Lung (tissue), 12 donors: ENCODE measurements around the gene ZNF574. TPM values are rescaled to one million over a fixed set of nuclear protein-coding genes. Genes with fewer than 3 reads are reported as not detected.

ENCODE experiments used
- ATAC-seq: fragments of 200-7000 bp; cut with Tn5 transposase; one replicate; pipeline ENCODE4 v1.9.1; 2020; ENCODE audit warnings: moderate number of reproducible peaks; ENCODE audit not compliant: insufficient read depth, low FRiP score
- DNase-seq, 3 donors: peaks; one replicate each; pipeline ENCODE4 v3.0.0-alpha.2; 2013 to 2017
- H3K27ac ChIP-seq, 2 donors: one replicate each; pipeline ENCODE4 v1.5.1; 2013; ENCODE audit warnings: mild to moderate bottlenecking in 2 of 2, moderate library complexity in 2 of 2, control low read depth in 1 of 2, inconsistent platforms in 1 of 2, low read depth in 1 of 2, low read length in 1 of 2
- H3K27me3 ChIP-seq, 3 donors: one replicate each; pipeline ENCODE4 v1.5.1; 2013; ENCODE audit warnings: low read length in 2 of 3; ENCODE audit not compliant: control insufficient read depth in 3 of 3, insufficient read depth in 3 of 3
- H3K36me3 ChIP-seq, 4 donors: one replicate each; pipeline ENCODE4 v1.5.1; 2013; ENCODE audit warnings: low read length in 4 of 4, mild to moderate bottlenecking in 1 of 4, moderate library complexity in 1 of 4; ENCODE audit not compliant: control insufficient read depth in 4 of 4, insufficient read depth in 4 of 4
- H3K4me1 ChIP-seq, 5 donors: one replicate each; pipeline ENCODE4 v1.5.1; 2013; ENCODE audit warnings: low read length in 5 of 5, mild to moderate bottlenecking in 2 of 5, moderate library complexity in 1 of 5; ENCODE audit not compliant: control insufficient read depth in 5 of 5, insufficient read depth in 5 of 5
- H3K4me3 ChIP-seq: one replicate; pipeline ENCODE4 v1.5.1; 2013; ENCODE audit warnings: mild to moderate bottlenecking, control low read depth, moderate library complexity
- H3K9ac ChIP-seq, 2 donors: one replicate each; pipeline ENCODE4 v1.5.1; 2013; ENCODE audit warnings: low read length in 2 of 2, control low read depth in 1 of 2; ENCODE audit not compliant: insufficient read depth in 1 of 2
- H3K9me3 ChIP-seq, 4 donors: one replicate each; pipeline ENCODE4 v1.5.1; 2013; ENCODE audit warnings: low read length in 3 of 4, mild to moderate bottlenecking in 1 of 4, moderate library complexity in 1 of 4; ENCODE audit not compliant: control insufficient read depth in 4 of 4, insufficient read depth in 3 of 4
- WGBS, 2 donors: extraction: QIAGEN DNeasy Blood & Tissue Kit; methylation state at CpG; one replicate each; pipeline ENCODE4 v1.1.7; 2013; 5-methylcytosine and 5-hydroxymethylcytosine counted together
- polyA plus RNA-seq, 2 donors: library from polyadenylated mRNA; stranded (reverse); fragments of 200-250 nt; gene quantifications; one replicate each; pipeline ENCODE4 v1.2.1, GENCODE V29; 2013
- total RNA-seq, 2 donors: library from RNA; depleted of rRNA in 1 of 2; stranded (reverse); fragments of >200 nt in 1 of 2; gene quantifications; one replicate each; pipeline ENCODE4 v1.2.1, GENCODE V29; 2014 to 2021
- TF ChIP-seq, protein P1 (sequence below): IDR thresholded peaks from 2 replicates; pipeline ENCODE4 v1.5.1; 2012; ENCODE audit warnings: mild to moderate bottlenecking; ENCODE audit errors: control extremely low read depth, extremely low read depth
- donor health status: control.
- donor health status: control.
- donor health status: Bipolar disorder and iron deficiency.
- donor health status: healthy.
- donor health status: DM: yes; HTN: yes; CAD: no.

ZNF574 gene
- total and polyA plus RNA-seq, 4 donors: 6.8 to 13.7 (median 10.1) TPM

DNA sequence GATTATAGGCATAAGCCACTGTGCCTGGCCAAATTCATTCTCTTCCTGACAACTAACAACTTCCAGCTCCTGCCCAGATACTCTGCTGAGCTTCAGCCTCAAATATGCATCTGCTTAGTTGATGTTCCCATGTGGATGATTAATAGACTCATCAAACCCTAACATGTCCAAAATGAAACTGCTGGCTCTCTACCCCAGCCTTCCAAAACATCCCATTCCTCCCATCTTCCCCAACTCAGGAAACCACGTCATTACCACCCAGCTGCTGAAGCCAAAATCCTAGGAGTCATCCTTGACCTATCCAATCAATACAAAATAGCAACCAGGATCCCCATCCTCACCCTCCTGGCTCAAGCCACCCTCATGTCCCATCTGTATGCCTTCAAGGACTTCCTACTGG is 35.4 kb downstream of the ZNF574 start:
- no peak for ATAC-seq
- Histone ChIP-seq H3K27me3 (peaks cover 0 to 6% (median 0%) of the 10 kb centered on the region in 3 donors), H3K27ac (no peak overlapping the region), H3K9me3 (no peaks in the 10 kb centered on the region), H3K36me3 (no peaks in the 10 kb centered on the region), H3K9ac (no peak overlapping the region), H3K4me1 (no peaks in the 10 kb centered on the region), H3K4me3 (no peak overlapping the region)
- DNase-seq: no peak
- TF ChIP-seq, protein P1, sequence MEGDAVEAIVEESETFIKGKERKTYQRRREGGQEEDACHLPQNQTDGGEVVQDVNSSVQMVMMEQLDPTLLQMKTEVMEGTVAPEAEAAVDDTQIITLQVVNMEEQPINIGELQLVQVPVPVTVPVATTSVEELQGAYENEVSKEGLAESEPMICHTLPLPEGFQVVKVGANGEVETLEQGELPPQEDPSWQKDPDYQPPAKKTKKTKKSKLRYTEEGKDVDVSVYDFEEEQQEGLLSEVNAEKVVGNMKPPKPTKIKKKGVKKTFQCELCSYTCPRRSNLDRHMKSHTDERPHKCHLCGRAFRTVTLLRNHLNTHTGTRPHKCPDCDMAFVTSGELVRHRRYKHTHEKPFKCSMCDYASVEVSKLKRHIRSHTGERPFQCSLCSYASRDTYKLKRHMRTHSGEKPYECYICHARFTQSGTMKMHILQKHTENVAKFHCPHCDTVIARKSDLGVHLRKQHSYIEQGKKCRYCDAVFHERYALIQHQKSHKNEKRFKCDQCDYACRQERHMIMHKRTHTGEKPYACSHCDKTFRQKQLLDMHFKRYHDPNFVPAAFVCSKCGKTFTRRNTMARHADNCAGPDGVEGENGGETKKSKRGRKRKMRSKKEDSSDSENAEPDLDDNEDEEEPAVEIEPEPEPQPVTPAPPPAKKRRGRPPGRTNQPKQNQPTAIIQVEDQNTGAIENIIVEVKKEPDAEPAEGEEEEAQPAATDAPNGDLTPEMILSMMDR: no peak
- 72 to 74% methylated on average over 1 of the region's 1 CpG for WGBS, 2 donors

DNA sequence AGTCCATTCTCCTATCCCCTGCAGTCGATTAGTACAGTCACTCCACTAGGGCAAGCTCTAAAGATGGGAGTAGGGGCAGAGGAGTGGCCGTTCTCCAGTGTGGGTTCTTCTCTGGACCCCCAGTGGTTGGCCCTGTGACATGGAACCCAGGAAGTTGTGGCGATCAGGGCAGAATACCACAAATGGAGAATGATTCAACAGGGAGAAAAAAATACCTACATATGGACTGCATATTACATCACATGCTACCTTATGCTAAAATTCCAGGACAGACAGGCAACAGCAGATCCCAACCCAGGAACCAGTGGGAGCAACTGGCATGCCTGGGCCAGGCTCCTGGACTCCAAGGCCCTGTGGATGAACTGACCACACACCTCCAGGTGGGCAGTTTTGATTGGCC is 35.8 kb downstream of the ZNF574 start:
- no peak overlapping the region for H3K4me3 ChIP-seq
- ATAC-seq (no peak), DNase-seq (no peak)
- no peak overlapping the region for H3K27ac ChIP-seq
- no peaks in the 10 kb centered on the region for H3K9me3 ChIP-seq
- H3K27me3 ChIP-seq: peaks cover 0 to 6% (median 0%) of the 10 kb centered on the region in 3 donors
- no peak overlapping the region for H3K9ac ChIP-seq
- TF ChIP-seq, protein P1: no peak
- WGBS, 2 donors: 71 to 76% methylated on average over 3 of the region's 3 CpGs
- no peaks in the 10 kb centered on the region for H3K4me1 ChIP-seq
- H3K36me3 ChIP-seq: no peaks in the 10 kb centered on the region

DNA sequence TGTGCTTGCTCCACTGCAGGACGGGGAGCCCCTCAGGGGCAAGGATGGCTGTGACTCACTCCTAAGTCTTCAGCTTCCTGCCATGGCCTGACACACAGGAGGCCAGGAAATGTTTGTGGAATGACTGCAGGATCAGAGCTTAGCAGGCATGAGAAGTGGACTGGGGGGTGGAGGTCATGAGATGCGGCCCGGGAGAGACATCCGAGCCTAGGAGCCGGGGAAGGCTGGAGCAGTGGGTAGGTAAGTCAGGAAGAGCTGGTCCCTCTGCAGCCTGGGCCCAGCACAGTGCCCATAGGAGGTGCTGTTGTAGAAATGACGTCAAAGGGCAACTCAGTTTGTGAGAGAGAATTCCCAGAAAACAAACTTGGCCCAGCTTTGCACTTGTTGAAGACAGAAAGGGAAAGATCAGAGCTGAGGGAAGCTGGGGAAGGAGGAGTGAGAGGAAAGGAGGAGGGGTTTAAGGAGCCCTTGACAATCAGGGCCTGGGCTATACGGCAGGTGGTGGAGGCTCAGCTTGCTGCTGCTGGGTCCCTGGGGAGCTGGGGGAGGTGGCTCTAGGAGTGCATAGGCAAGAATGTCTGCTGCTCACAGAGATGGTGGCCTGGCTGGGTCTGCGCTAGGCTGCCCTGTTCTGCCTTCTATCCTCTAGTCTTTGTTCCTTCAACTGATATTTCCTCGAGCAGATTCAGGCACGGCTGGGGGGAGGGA is 37.8 kb downstream of the ZNF574 start:
- DNase-seq (no peak), ATAC-seq (no peak)
- Histone ChIP-seq H3K9ac (no peak overlapping the region), H3K9me3 (no peaks in the 10 kb centered on the region), H3K36me3 (no peaks in the 10 kb centered on the region), H3K4me1 (no peaks in the 10 kb centered on the region), H3K27ac (no peak overlapping the region), H3K4me3 (no peak overlapping the region), H3K27me3 (no peaks in the 10 kb centered on the region)
- TF ChIP-seq, protein P1: no peak
- 45 to 66% methylated on average over 10 of the region's 10 CpGs for WGBS, 2 donors

DNA sequence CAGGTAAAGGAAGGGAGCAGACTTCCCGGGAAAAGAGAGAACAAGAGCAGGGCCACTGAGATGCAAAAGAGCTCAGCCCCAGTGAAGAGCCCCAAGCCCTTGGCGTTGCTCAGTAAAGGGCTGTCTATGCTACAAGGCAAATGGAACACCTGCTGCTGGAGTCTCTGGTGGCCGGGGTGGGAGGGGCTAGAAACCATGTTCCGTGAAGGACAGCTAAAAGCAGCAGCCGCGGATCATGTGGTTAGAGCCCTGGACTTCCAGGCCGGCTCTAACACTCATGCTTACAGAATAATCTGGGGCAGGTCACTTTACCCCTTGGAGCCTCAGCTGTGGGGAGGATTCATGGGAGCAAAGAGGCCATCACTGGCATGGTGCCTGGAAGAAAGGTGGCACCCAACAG is 38.4 kb downstream of the ZNF574 start:
- H3K4me3 ChIP-seq: no peak overlapping the region
- no peaks in the 10 kb centered on the region for H3K36me3 ChIP-seq
- H3K4me1 ChIP-seq: no peaks in the 10 kb centered on the region
- 51 to 63% methylated on average over 7 of the region's 7 CpGs for WGBS, 2 donors
- no peaks in the 10 kb centered on the region for H3K27me3 ChIP-seq
- DNase-seq (no peak), ATAC-seq (no peak)
- TF ChIP-seq, protein P1: no peak
- no peak overlapping the region for H3K9ac ChIP-seq
- no peak overlapping the region for H3K27ac ChIP-seq
- H3K9me3 ChIP-seq: no peaks in the 10 kb centered on the region
